Ovary (tissue), 3 donors: ENCODE results near the gene GPSM1.

Experiments used
- CTCF ChIP-seq, 3 donors: fragments of 450-650 bp in 2 of 3; fragments of 200-600 bp in 1 of 3; IDR thresholded peaks; one replicate each; pipeline versions ENCODE4 v1.5.1 to v1.8.0; 2016 to 2022; ENCODE audit warnings: antibody characterized with exemption in 3 of 3, mild to moderate bottlenecking in 1 of 3
- POLR2A ChIP-seq: fragments of 450-650 bp; IDR thresholded peaks from one replicate; pipeline ENCODE4 v1.6.1; 2017; ENCODE audit warnings: antibody characterized with exemption, mild to moderate bottlenecking, moderate library complexity
- donor health status: DM: no; HTN: no; CAD: no.

- TF ChIP-seq CTCF (IDR thresholded peaks at IDR 0.05) (no peak), POLR2A (no peak)
Observed at GRCh38 chr9:136353088-136353487, 25.7 kb downstream of the GPSM1 start.
